ENCODE data around the gene MICAL2. TPM values are rescaled to one million over a fixed set of nuclear protein-coding genes. Genes with fewer than 3 reads are reported as not detected.

MICAL2 gene
- total and polyA plus RNA-seq, 7 donors, result 6.8 to 45.7 (median 15.0) TPM

DNA sequence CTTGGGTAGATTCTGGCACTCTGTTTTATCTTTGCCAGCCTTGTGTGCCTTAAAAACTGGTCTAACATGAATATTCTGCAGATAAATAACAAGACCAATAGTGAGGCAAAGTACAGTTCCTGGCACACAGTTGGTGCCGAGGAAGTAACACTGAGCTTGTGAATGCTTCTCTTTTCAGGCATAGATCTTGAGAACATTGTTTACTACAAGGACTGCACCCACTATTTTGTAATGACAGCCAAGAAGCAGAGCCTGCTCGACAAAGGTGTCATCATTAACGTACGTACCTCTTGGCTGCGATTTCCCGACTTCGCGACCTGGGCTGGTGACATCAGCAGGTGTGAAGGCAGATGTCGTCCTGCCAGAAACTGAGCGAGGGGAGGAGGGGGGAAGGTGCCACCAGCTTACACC is 105.7 kb downstream of the MICAL2 start:
- TF ChIP-seq, protein P1, sequence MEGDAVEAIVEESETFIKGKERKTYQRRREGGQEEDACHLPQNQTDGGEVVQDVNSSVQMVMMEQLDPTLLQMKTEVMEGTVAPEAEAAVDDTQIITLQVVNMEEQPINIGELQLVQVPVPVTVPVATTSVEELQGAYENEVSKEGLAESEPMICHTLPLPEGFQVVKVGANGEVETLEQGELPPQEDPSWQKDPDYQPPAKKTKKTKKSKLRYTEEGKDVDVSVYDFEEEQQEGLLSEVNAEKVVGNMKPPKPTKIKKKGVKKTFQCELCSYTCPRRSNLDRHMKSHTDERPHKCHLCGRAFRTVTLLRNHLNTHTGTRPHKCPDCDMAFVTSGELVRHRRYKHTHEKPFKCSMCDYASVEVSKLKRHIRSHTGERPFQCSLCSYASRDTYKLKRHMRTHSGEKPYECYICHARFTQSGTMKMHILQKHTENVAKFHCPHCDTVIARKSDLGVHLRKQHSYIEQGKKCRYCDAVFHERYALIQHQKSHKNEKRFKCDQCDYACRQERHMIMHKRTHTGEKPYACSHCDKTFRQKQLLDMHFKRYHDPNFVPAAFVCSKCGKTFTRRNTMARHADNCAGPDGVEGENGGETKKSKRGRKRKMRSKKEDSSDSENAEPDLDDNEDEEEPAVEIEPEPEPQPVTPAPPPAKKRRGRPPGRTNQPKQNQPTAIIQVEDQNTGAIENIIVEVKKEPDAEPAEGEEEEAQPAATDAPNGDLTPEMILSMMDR (IDR thresholded peaks at IDR 0.05), result no peak
- intact Hi-C loops (cut with DNase I), result no loop called here
- no peaks in the 10 kb centered on the region for H3K27me3 ChIP-seq (ENCODE audit: insufficient read depth in 3 of 3, low read length in 2 of 3)

DNA sequence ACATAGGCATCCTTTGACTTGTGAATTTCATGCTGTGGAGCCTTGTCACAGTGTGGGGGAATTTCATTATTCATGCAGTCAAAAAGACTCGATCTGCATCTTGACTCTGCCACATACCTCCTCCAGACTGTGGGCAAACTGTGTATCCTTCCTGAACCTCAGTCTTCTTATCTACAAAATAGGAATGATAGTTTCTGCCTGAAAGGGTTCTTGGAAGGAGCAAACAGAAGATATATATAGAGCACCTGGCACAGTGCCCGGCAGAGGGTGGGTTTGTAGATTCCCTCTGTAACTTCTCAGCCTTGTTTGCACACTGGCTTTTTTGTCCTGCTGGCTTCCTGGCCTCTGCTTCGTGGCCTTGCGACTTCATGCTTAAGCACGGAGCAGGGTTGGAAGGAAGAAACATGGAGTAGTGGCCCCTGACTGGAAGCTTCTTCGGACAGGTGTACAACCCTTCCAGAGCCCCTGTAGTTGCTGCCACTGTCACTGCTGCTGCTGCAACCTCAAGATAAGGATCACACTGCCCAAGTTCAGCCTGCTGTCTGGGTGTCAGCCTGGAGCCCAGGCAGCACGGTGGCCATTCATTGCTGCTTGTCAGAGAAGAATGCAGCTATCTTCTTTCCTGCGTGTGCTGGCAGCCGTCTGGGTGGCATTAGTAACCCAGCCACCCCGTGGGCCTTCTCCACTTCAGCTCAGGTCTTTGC is 106.4 kb downstream of the MICAL2 start:
- no peak overlapping the region for H3K4me3 ChIP-seq
- peaks cover 26% of the 10 kb centered on the region for H3K4me1 ChIP-seq
- DNase-seq, result no peak
- H3K27me3 ChIP-seq (ENCODE audit: insufficient read depth in 3 of 3, low read length in 2 of 3), result no peaks in the 10 kb centered on the region
- 45 to 46% (median 45%) methylated on average over 10 of the region's 10 CpGs for WGBS, 3 donors
- peaks cover 0 to 8% of the 10 kb centered on the region in 2 donors for H3K36me3 ChIP-seq (ENCODE audit: insufficient read depth in 1 of 2, low read depth in 1 of 2)
- peak in 3 of 4 donors; percentile 15 to 31 (median 27) for ATAC-seq
- H3K27ac ChIP-seq, result no peak overlapping the region
- intact Hi-C loops (cut with DNase I), result no loop called here
- H3K9me3 ChIP-seq, result no peaks in the 10 kb centered on the region
- TF ChIP-seq, protein P1 (IDR thresholded peaks at IDR 0.05), result no peak

More for the DNA sequence above, 105.7 kb downstream of the MICAL2 start:
- no peak overlapping the region for H3K27ac ChIP-seq
- H3K9me3 ChIP-seq, result no peaks in the 10 kb centered on the region
- peaks cover 22% of the 10 kb centered on the region for H3K4me1 ChIP-seq
- DNase-seq (no peak), ATAC-seq (no peak)
- H3K36me3 ChIP-seq (ENCODE audit: insufficient read depth in 1 of 2, low read depth in 1 of 2), result peaks cover 0 to 8% of the 10 kb centered on the region in 2 donors
- 88 to 92% (median 91%) methylated on average over 10 of the region's 10 CpGs for WGBS, 3 donors
- no peak overlapping the region for H3K4me3 ChIP-seq

DNA sequence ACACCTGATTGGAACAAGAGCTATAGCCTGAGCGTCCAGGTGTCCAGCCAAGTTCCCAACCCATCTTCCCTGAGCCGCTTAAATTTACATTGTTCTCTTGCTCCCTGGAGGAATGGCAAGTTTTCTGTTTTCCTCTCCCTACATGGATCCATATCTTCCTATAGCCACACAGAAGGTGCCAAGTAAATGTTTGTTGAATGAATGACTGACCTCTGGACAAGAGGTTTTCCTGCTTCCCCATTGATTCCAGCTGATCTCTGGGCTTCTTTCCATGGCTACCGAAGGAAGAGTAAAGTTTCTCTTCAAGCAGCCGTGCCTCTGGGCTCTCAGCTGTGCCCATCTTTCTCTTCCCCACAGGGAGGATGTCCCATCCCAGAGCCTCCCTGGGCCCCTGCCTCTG is 107.5 kb downstream of the MICAL2 start:
- DNase-seq, result no peak
- no peaks in the 10 kb centered on the region for H3K27me3 ChIP-seq (ENCODE audit: insufficient read depth in 3 of 3, low read length in 2 of 3)
- TF ChIP-seq, protein P1 (IDR thresholded peaks at IDR 0.05), result no peak
- ATAC-seq, result no peak
- intact Hi-C loops (cut with DNase I), result no loop called here
- peaks cover 35% of the 10 kb centered on the region for H3K4me1 ChIP-seq
- no peak overlapping the region for H3K27ac ChIP-seq
- H3K4me3 ChIP-seq, result no peak overlapping the region
- H3K9me3 ChIP-seq, result no peaks in the 10 kb centered on the region
- WGBS, 3 donors, result 88 to 95% (median 92%) methylated on average over 4 of the region's 4 CpGs
- H3K36me3 ChIP-seq (ENCODE audit: insufficient read depth in 1 of 2, low read depth in 1 of 2), result peaks cover 0 to 8% of the 10 kb centered on the region in 2 donors

DNA sequence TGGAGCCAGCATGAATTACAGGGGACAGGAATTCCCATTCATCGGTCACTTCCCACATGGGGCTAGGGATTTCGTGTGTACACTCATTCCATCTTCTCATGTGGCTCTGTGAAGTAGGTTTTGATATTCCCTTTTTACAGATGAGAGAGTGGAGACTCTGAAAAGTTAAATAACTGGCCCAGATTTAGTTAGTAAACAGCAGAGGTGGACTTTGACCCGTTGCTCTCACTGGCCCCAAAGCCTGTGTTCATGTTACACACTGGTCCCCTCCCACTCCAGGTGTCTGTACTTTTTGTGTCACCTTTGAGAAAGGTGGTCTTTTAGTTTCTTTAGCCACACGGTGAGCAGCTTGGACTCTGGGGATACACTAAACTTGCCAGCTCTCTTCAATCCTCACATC is 108.5 kb downstream of the MICAL2 start:
- no peaks in the 10 kb centered on the region for H3K27me3 ChIP-seq (ENCODE audit: insufficient read depth in 3 of 3, low read length in 2 of 3)
- no peaks in the 10 kb centered on the region for H3K9me3 ChIP-seq
- no peak overlapping the region for H3K27ac ChIP-seq
- H3K4me1 ChIP-seq, result peaks cover 33% of the 10 kb centered on the region
- no peak overlapping the region for H3K4me3 ChIP-seq
- intact Hi-C loops (cut with DNase I), result no loop called here
- TF ChIP-seq, protein P1 (IDR thresholded peaks at IDR 0.05), result no peak
- H3K36me3 ChIP-seq (ENCODE audit: insufficient read depth in 1 of 2, low read depth in 1 of 2), result peaks cover 0 to 5% of the 10 kb centered on the region in 2 donors
- DNase-seq (no peak), ATAC-seq (no peak)
- 83 to 88% (median 87%) methylated on average over 4 of the region's 4 CpGs for WGBS, 3 donors

DNA sequence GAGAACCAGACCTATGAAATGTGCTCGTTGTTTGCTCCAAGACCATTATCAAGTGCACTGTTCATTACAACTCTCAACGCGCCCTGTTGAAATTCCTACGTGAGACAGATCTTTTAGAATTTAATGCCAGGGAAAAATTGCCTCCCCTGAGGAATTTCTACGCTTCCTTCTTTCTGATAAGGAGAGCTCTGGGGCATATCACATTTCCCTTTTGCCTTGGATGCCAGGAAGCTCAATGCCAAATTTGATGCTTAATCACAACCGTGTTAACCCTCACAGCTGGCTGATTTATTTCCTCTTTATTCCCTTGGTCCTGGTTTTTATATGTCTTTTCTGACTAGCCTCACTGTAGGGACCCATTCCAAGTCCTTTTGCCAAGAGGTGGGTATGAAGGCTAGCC is 109.4 kb downstream of the MICAL2 start:
- H3K27me3 ChIP-seq (ENCODE audit: insufficient read depth in 3 of 3, low read length in 2 of 3), result no peaks in the 10 kb centered on the region
- H3K4me3 ChIP-seq, result no peak overlapping the region
- intact Hi-C loops (cut with DNase I), result no loop called here
- 48 to 65% (median 55%) methylated on average over 6 of the region's 6 CpGs for WGBS, 3 donors
- TF ChIP-seq, protein P1 (IDR thresholded peaks at IDR 0.05), result no peak
- H3K36me3 ChIP-seq (ENCODE audit: insufficient read depth in 1 of 2, low read depth in 1 of 2), result no peaks in the 10 kb centered on the region
- peaks cover 32% of the 10 kb centered on the region for H3K4me1 ChIP-seq
- ATAC-seq (no peak), DNase-seq (no peak)
- no peak overlapping the region for H3K27ac ChIP-seq
- no peaks in the 10 kb centered on the region for H3K9me3 ChIP-seq

Data from psoas muscle (tissue), 8 donors.